H9 (cell line): ENCODE measurements around the gene THSD7B. TPM values are rescaled to one million over a fixed set of nuclear protein-coding genes. Genes with fewer than 3 reads are reported as not detected.

Experiments
- DNase-seq: peaks from one replicate; pipeline ENCODE4 v3.0.0-alpha.2; 2017
- H2AFZ ChIP-seq: one replicate; pipeline ENCODE4 v1.6.1; 2013; ENCODE audit warnings: mild to moderate bottlenecking, low read length, control low read depth, moderate library complexity
- H2AK5ac ChIP-seq: 2 replicates; pipeline ENCODE4 v1.6.1; 2013; ENCODE audit warnings: low read length, control low read depth, mixed read lengths; ENCODE audit not compliant: insufficient read length
- H2BK120ac ChIP-seq: one replicate; pipeline ENCODE4 v1.6.1; 2013; ENCODE audit warnings: low read depth, mild to moderate bottlenecking, low read length, control low read depth, inconsistent platforms; ENCODE audit not compliant: poor library complexity, severe bottlenecking
- H2BK12ac ChIP-seq: 2 replicates; pipeline ENCODE4 v1.6.1; 2013; ENCODE audit warnings: low read length, control low read depth, mixed read lengths, low read depth; ENCODE audit not compliant: insufficient read length
- H2BK15ac ChIP-seq: 2 replicates; pipeline ENCODE4 v1.6.1; 2013; ENCODE audit warnings: low read depth, low read length, control low read depth
- H2BK20ac ChIP-seq: one replicate; pipeline ENCODE4 v1.6.1; 2013; ENCODE audit warnings: low read depth, mild to moderate bottlenecking, low read length, control low read depth, inconsistent platforms; ENCODE audit not compliant: poor library complexity, severe bottlenecking
- H2BK5ac ChIP-seq: 2 replicates; pipeline ENCODE4 v1.6.1; 2013; ENCODE audit warnings: low read length, control low read depth, mixed read lengths; ENCODE audit not compliant: insufficient read length
- H3K14ac ChIP-seq: 2 replicates; pipeline ENCODE4 v1.6.1; 2013; ENCODE audit warnings: low read length, control low read depth; ENCODE audit not compliant: insufficient read depth
- H3K18ac ChIP-seq: 2 replicates; pipeline ENCODE4 v1.6.1; 2013; ENCODE audit warnings: low read depth, mild to moderate bottlenecking, mixed read lengths, low read length, control low read depth; ENCODE audit not compliant: insufficient read length
- H3K23ac ChIP-seq: 2 replicates; pipeline ENCODE4 v1.6.1; 2013; ENCODE audit warnings: low read length, control low read depth, mixed read lengths, low read depth; ENCODE audit not compliant: insufficient read length
- H3K23me2 ChIP-seq: 2 replicates; pipeline ENCODE4 v1.6.1; 2013; ENCODE audit warnings: low read depth, mild to moderate bottlenecking, mixed read lengths, low read length, control low read depth; ENCODE audit not compliant: insufficient read length, poor library complexity, severe bottlenecking
- H3K27ac ChIP-seq: 2 replicates; pipeline ENCODE4 v1.5.1; 2013; ENCODE audit warnings: low read length, control low read depth, mixed read lengths, low read depth; ENCODE audit not compliant: insufficient read length
- H3K27me3 ChIP-seq: 2 replicates; pipeline ENCODE4 v1.6.1; 2013; ENCODE audit warnings: low read length, control low read depth, inconsistent platforms; ENCODE audit not compliant: insufficient read depth
- H3K4ac ChIP-seq: 2 replicates; pipeline ENCODE4 v1.6.1; 2013; ENCODE audit warnings: low read depth, mild to moderate bottlenecking, control low read depth, inconsistent platforms, low read length, moderate library complexity
- H3K4me1 ChIP-seq: 2 replicates; pipeline ENCODE4 v1.6.1; 2013; ENCODE audit warnings: low read length, control low read depth, inconsistent platforms; ENCODE audit not compliant: insufficient read depth
- H3K4me2 ChIP-seq: 2 replicates; pipeline ENCODE4 v1.6.1; 2013; ENCODE audit warnings: low read length, control low read depth, mixed read lengths; ENCODE audit not compliant: insufficient read length, insufficient read depth
- H3K56ac ChIP-seq: 2 replicates; pipeline ENCODE4 v1.6.1; 2013; ENCODE audit warnings: low read depth, mild to moderate bottlenecking, mixed read lengths, low read length, control low read depth; ENCODE audit not compliant: insufficient read length
- H3K79me1 ChIP-seq: 2 replicates; pipeline ENCODE4 v1.6.1; 2013; ENCODE audit warnings: low read depth, mild to moderate bottlenecking, moderate library complexity, low read length, control low read depth, inconsistent platforms; ENCODE audit not compliant: insufficient read depth, poor library complexity, severe bottlenecking
- H3K79me2 ChIP-seq: 2 replicates; pipeline ENCODE4 v1.6.1; 2013; ENCODE audit warnings: low read length, control low read depth, inconsistent platforms; ENCODE audit not compliant: insufficient read depth
- H3K9ac ChIP-seq: 2 replicates; pipeline ENCODE4 v1.6.1; 2013; ENCODE audit warnings: low read length, control low read depth, mixed read lengths; ENCODE audit not compliant: insufficient read length; ENCODE audit errors: extremely low read depth
- H3K9me3 ChIP-seq: one replicate; pipeline ENCODE4 v1.6.1; 2013; ENCODE audit warnings: low read depth, low read length, inconsistent platforms; ENCODE audit not compliant: control insufficient read depth
- H3T11ph ChIP-seq: one replicate; pipeline ENCODE4 v1.6.1; 2013; ENCODE audit warnings: mild to moderate bottlenecking, low read length, control low read depth, inconsistent platforms
- H4K20me1 ChIP-seq: one replicate; pipeline ENCODE4 v1.6.1; 2013; ENCODE audit not compliant: control insufficient read depth, insufficient read length, insufficient read depth
- H4K5ac ChIP-seq: 2 replicates; pipeline ENCODE4 v1.6.1; 2013; ENCODE audit warnings: low read depth, mild to moderate bottlenecking, mixed read lengths, low read length, control low read depth; ENCODE audit not compliant: insufficient read length
- H4K8ac ChIP-seq: replicated peaks from 2 replicates; pipeline ENCODE4 v1.6.1; 2013; ENCODE audit warnings: low read length, control low read depth, mixed read lengths, low read depth; ENCODE audit not compliant: insufficient read length
- H4K91ac ChIP-seq: 2 replicates; pipeline ENCODE4 v1.6.1; 2013; ENCODE audit warnings: low read depth, mild to moderate bottlenecking, moderate library complexity, mixed read lengths, low read length, control low read depth; ENCODE audit not compliant: insufficient read length
- H3K27ac Mint-ChIP-seq, 3 experiments: 2 replicates in 2 of 3; 3 replicates in 1 of 3; pipeline ENCODE4 v1.8.0; 2020 to 2021; ENCODE audit warnings: mixed read lengths in 3 of 3, mild to moderate bottlenecking in 1 of 3, moderate library complexity in 1 of 3
- H3K27me3 Mint-ChIP-seq: 2 replicates; pipeline ENCODE4 v1.8.0; 2021; ENCODE audit warnings: low read depth, mild to moderate bottlenecking, moderate library complexity, mixed read lengths
- H3K36me3 Mint-ChIP-seq, 3 experiments: 2 replicates in 2 of 3; 3 replicates in 1 of 3; pipeline ENCODE4 v1.8.0; 2020 to 2021; ENCODE audit warnings: low read depth in 3 of 3, mixed read lengths in 3 of 3; ENCODE audit not compliant: insufficient read depth in 1 of 3
- H3K4me1 Mint-ChIP-seq, 2 experiments: 2 replicates each; pipeline ENCODE4 v1.8.0; 2020; ENCODE audit warnings: mixed read lengths in 2 of 2
- H3K4me3 Mint-ChIP-seq, 2 experiments: 2 replicates in 1 of 2; 3 replicates in 1 of 2; pipeline ENCODE4 v1.8.0; 2020 to 2021; ENCODE audit warnings: mild to moderate bottlenecking in 2 of 2, mixed read lengths in 2 of 2, moderate library complexity in 1 of 2
- H3K9me3 Mint-ChIP-seq, 2 experiments: 2 replicates in 1 of 2; 3 replicates in 1 of 2; pipeline ENCODE4 v1.8.0; 2020; ENCODE audit warnings: mild to moderate bottlenecking in 2 of 2, mixed read lengths in 2 of 2, moderate library complexity in 1 of 2
- CTCF ChIP-seq: fragments of 200-600 bp; sonication (generic); conservative IDR thresholded peaks from 3 replicates; pipeline ENCODE4 v1.8.0; 2021; ENCODE audit warnings: antibody characterized with exemption, mild to moderate bottlenecking
- WGBS: extraction: QIAGEN DNeasy Blood & Tissue Kit; methylation state at CpG from one replicate; pipeline ENCODE4 v1.1.7; 2013; ENCODE audit warnings: missing lambda C conversion rate, low lambda C conversion rate, mixed read lengths; ENCODE audit not compliant: insufficient read length; ENCODE audit errors: extremely low coverage; 5-methylcytosine and 5-hydroxymethylcytosine counted together
- total RNA-seq: library from RNA; stranded (reverse); gene quantifications from 2 replicates; pipeline ENCODE4 v1.2.1, GENCODE V29; 2021

THSD7B gene
- total RNA-seq, 1 experiment from 2014 or later, result 0.85 TPM

DNA sequence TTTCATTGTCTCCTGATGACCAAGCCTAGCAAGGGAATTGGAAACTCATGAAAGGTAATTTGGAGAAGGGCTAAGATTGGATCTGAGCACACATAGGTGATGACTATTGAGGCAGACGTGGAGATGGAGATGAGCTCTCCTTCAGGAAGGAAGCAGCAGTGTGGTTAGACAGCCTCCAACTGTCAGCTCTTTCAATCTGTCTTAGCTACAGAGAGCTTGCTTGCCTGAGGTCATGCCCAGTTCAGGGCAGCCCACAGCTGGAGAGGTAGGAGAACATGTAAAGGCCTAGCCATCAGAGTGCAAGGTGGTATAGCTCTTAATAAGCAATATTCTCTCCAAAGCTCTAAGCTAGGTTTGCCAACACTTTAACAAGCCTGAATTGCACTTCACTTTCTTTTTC, 79.2 kb downstream of the THSD7B start:
- Histone ChIP-seq H2AFZ (no peak overlapping the region), H3K4me1 (no peaks in the 10 kb centered on the region), H2BK15ac (no peak overlapping the region), H4K20me1 (no peaks in the 10 kb centered on the region), H3K79me1 (no peaks in the 10 kb centered on the region), H3K9me3 (no peaks in the 10 kb centered on the region), H2BK20ac (no peak overlapping the region), H3K56ac (no peak overlapping the region), H4K91ac (no peak overlapping the region), H3K14ac (no peak overlapping the region), H3K18ac (no peak overlapping the region), H4K5ac (no peak overlapping the region), H2BK12ac (no peak overlapping the region), H3K4me2 (no peak overlapping the region), H4K8ac (no peak overlapping the region), H3K23ac (no peak overlapping the region), H3K4ac (no peak overlapping the region), H3K79me2 (no peaks in the 10 kb centered on the region), H2BK120ac (no peak overlapping the region), H3K23me2 (no peaks in the 10 kb centered on the region), H3K27me3 (no peaks in the 10 kb centered on the region), H3K27ac (no peak overlapping the region), H3T11ph (no peak overlapping the region), H2AK5ac (no peak overlapping the region), H3K9ac (no peak overlapping the region), H2BK5ac (no peak overlapping the region)
- Mint-ChIP-seq H3K4me1 (no peaks in the 10 kb centered on the region), H3K9me3 (no peaks in the 10 kb centered on the region), H3K4me3 (no peak overlapping the region), H3K36me3 (no peaks in the 10 kb centered on the region), H3K27ac (no peak overlapping the region), H3K27me3 (peaks cover 2% of the 10 kb centered on the region; the same call in 1 of the 2 replicates)
- WGBS, result no CpG with 5 or more reads among the region's 1 CpG
- no peak for TF ChIP-seq CTCF
- no peak for DNase-seq
